Heart left ventricle (tissue), 13 donors: ENCODE results near the gene PRR16.

Experiments used
- CTCF ChIP-seq, 12 donors: fragments of 200-600 bp; sonication (generic) in 4 of 12; IDR thresholded peaks; one replicate each; pipeline versions ENCODE4 v1.5.0 to v1.8.0; 2018 to 2022; ENCODE audit warnings: antibody characterized with exemption in 12 of 12, mild to moderate bottlenecking in 5 of 12
- POLR2A ChIP-seq, 2 donors: fragments of 450-650 bp; IDR thresholded peaks; one replicate each; pipeline ENCODE4 v1.6.1; 2017; ENCODE audit warnings: antibody characterized with exemption in 2 of 2, mild to moderate bottlenecking in 2 of 2, moderate library complexity in 2 of 2
- donor health status: ischemic (EF 13 %, LVEDD 7.1; RV severe dilation, severe dysfunction).
- donor health status: DM: no; HTN: yes; CAD: no.
- donor health status: DM: no; HTN: no; CAD: no.
- donor health status: ischemic (EF 25% LVEDD 6.9; RV normal size, moderate dysfunction).
- donor health status: ischemic (EF 25% LVEDD 5.7; RV mildly dilated, moderate dysfunction).
- donor health status: ischemic (EF 35%, LVEDD 5.7; RV mildly dilated, moderate dysfunction).
- donor health status: nonischemic (EF 11% LVEDD 7.7; RV severe dilation, severe dysfunction).
- donor health status: DM: yes; HTN: yes; CAD: no.
- donor health status: PGD.
- donor health status: ischemic (EF 29% LVEDD 5.4; RV normal size, mild dysfunction).
- donor health status: nonischemic (EF 23%, LVEDD 6.1; RV moderate dilation, normal function).

GRCh38 chr5:120644516-120644915, 180.4 kb downstream of the PRR16 start:
- TF ChIP-seq CTCF (IDR thresholded peaks at IDR 0.05): no peak
- no peak for TF ChIP-seq POLR2A (IDR thresholded peaks at IDR 0.05)
